ENCODE results near the gene TRPM2.
"Not testable (repeated sequence)": the region's sequence is repeated elsewhere in the genome, so short reads cannot be mapped to it uniquely, and the experiment has no call there.

Gene TRPM2

DNA sequence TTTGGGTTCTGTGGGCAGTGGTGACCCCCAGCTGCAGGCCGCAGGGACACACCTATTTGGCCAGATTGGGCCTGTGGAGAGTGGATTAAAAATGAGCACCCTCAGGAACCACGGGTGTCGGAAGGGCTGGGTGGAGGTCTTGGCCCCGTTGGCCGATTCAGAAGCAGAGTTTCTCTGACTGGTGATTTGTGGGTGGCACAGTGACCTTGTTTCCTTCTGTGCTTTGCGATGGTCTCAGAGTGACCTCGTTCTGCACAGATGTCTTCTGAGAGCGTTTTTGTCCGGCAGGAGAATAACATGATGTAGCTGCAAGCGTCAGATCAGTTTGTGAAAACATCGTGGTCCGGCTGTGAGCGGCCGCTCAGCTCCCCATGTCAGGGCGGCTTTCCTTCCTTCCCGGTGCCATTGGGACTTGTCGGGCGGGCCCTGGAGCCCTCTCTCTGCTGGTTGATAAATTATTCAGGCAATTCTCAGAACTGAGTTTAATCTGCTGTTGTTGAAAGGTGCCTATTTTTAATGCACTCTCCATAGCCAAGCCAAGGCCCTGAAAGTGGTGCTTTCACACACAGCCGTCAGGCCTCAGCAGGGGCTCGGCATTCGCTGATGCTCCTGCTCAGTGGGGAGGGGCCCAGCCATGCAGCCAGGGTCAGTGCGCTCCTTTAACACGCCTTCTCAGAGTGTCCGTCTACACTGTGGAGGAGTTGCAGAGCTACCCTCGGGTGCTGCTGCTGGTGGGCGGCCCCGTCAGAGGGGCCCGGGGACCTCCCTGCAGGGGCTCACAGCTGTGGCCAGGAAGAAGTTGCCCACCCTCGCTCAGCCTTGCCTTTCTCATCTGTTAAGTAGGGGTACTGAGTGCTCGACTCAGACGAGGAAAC lies 26.8 kb downstream of the TRPM2 start:
- intact Hi-C loops (cut with DNase I), result no loop called here
- peak in 13 of 42 donors; percentile 1 to 30 (median 9) for DNase-seq

DNA sequence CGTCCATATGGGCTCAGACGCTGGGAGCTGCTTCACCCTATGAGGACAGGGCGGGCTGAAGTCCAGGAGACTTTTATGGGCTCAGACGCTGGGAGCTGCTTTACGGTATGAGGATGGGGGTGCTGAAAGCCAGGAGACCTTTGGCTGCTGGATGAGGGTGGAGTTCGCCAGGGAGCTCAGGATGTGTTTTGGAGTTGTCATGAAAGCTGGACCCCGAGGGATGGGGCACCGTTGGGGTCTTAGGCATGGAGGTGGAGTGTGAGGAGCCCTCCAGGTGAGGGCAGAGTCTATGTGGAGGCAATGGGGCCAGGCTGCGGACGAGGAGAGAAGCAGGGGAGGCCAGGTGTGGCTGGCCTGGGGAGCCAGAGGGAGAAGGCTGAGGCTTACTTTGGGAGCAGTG lies 27.5 kb downstream of the TRPM2 start:
- DNase-seq, result peak in 8 of 42 donors; percentile 2 to 17 (median 4)
- intact Hi-C loops (cut with DNase I), result no loop called here

DNA sequence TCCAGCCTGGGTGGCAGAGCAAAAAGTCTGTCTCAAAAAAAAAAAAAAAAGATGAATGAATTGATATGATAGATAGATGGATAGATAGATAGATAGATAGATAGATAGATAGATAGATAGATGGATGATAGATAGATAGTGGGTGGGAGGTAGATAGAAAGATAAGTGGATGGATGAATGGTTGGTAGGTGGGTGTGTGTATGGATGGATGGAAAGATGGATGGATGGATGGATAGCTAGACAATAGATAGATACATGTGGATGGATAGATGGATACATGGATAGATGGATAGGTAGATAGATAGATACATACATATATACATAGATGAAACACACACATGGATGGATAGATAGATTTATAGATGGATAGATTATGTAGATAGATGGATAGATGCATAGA lies 28.5 kb downstream of the TRPM2 start:
- no peak for DNase-seq
- intact Hi-C loops (cut with DNase I), result no loop called here

DNA sequence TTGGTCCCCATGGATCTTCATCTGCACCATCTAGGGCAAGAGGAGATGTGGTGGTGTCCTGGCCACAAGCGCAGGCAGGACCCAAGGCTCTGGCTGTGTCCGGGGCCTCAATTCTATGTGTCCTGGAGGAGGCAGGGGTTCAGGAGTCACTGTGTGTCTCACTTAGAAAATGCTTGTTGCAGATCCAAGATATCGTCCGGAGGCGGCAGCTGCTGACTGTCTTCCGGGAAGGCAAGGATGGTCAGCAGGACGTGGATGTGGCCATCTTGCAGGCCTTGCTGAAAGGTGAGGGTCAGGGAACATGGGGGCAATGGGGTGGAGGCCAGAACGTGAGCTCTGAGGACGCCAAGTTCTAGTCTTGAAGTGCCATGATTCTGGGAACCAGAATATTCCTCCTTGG lies 29.1 kb downstream of the TRPM2 start:
- intact Hi-C loops (cut with DNase I), result no loop called here
- DNase-seq, result peak in 7 of 42 donors; percentile 1 to 24 (median 4)

DNA sequence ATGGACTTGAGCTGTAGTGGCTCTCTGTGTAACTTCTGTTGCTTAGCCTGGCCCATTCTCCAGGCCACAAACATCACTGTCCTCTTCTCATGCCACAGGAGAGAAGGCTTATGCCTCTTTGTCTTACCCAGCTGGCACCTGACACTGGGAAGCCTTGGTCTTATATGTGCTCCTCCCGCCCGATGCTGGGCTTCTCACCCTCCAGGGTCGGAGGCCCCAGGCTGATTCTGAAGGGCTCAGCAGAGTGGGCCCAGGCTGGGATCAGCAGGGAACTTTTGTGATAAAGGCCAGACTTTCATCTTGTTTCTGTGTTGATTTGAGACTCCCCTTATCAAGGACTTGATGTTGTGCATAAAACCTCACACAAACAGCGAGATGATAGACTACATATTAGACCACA lies 29.8 kb downstream of the TRPM2 start:
- intact Hi-C loops (cut with DNase I), result no loop called here
- DNase-seq, result peak in 7 of 42 donors; percentile 2 to 18 (median 8)

DNA sequence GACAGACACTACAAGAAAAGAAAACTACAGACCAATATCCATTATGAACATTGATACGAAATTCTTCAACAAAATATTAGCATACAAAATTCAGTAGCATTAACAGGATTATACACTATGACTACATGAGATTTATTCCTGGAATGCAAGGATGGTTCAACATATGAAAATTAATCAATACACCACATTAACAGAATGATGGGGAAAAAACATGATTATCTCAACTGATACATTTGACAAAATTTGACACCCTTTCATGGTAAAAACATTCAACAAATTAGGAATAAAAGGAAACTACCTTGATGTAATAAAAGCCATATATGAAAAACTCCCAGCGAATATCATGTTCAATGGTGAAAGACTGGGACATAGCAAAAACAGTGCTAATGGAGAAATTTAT lies 31.5 kb downstream of the TRPM2 start:
- intact Hi-C loops (cut with DNase I), result no loop called here
- no peak for DNase-seq

DNA sequence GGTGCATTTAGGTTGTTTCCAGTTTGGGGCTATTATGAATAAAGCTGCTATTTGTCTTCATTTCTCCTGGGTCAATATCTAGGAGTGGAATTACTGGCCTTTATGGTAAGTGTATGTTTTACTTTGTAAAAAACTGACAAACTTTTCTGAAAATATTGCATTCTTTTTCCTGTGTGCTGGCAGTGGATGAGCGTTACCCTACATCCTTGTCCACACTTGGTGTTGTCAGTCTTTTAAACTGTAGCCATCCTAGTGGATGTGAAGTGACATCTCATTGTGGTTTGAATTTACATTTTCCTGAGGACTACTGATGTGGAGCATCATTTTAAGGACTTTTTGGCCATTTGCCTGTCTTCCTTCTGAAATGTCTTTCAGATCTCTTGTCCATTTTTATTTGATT lies 35.9 kb downstream of the TRPM2 start:
- DNase-seq, result peak in 2 of 42 donors; percentile 2 to 3
- intact Hi-C loops (cut with DNase I), result no loop called here

DNA sequence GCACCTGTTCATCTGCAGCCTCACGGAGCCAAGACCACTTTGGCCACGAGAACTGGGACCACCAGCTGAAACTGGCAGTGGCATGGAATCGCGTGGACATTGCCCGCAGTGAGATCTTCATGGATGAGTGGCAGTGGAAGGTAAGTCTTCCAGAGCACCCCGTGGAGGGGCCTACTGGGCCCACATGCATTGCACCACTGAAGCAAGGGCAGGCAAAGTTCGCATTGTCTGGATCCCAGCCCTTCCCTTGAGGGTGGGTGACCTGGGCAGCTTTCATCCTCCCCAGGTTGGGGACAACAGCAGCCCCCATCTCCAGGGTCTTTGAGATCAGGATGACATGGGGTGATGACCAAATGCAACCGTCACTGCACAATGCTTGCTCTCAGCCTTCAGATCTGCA lies 37.5 kb downstream of the TRPM2 start:
- intact Hi-C loops (cut with DNase I), result no loop called here
- DNase-seq, result peak in 3 of 42 donors; percentile 4 to 26 (median 8)

DNA sequence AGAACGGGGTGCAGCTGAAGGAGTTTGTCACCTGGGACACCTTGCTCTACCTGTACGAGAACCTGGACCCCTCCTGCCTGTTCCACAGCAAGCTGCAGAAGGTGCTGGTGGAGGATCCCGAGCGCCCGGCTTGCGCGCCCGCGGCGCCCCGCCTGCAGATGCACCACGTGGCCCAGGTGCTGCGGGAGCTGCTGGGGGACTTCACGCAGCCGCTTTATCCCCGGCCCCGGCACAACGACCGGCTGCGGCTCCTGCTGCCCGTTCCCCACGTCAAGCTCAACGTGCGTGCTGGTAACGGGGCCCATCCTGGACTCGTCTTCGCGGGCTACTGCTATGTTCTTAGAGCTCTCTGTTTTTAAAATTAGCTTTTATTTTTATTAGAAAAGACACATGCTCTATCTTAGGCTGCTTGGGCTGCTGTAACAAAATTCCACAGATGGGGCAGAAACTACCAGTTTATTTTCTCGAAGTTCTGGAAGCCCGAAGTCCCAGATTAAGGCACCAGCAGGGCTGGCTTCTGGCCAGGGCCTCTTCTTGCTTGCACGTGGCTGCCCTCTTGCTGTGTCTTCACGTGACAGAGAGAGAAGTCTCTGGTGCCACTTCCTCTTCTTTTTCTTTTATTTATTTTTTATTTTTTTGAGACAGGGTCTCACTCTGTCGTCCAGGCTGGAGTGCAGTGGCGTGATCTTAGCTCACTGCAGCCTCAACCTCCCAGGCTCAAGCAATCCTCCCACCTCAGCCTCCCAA lies 38.1 kb downstream of the TRPM2 start:
- peak in 7 of 42 donors; percentile 15 to 45 (median 34) for DNase-seq

DNA sequence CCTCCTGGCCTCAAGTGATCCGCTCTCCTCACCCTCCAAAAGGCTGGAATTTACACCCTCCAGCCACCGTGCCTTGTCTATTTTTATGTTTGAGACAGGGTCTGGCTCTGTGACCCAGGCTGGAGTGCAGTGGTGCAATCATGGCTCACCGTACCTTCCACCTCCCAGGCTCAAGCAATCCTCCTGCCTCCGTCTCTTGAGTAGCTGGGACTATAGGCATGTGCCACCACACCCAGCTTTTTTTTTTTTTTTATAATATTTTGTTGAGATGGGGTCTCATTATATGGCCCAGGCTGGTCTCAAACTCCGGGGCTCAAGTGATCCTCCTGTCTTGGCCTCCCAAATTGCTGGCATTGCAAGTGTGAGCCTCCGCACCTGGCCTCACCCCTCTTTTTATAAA lies 38.8 kb downstream of the TRPM2 start:
- intact Hi-C loops (cut with DNase I), result no loop called here
- peak in 5 of 42 donors; percentile 3 to 10 (median 7) for DNase-seq

More for the DNA sequence above, 38.1 kb downstream of the TRPM2 start:
- intact Hi-C loops (cut with DNase I), result no loop called here

DNA sequence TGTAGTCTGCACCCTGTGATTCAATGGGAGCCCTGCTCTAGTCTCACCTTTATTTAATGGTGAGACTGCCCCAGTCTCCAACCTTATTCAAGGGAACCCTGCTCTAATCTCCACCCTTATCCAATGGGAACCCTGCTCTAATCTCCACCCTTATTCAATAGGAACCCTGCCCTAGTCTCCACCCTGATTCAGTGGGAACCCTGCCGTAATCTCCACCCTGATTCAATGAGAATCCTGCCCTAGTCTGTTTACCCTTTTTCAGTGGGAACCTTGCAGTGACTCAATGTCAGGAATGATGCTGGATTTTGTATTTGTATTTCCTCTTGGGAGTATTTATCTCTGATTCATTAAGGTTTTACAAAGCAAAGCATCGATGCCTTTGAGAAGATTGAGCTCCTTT lies 39.5 kb downstream of the TRPM2 start:
- intact Hi-C loops (cut with DNase I), result no loop called here
- peak in 1 of 42 donors; percentile 3 for DNase-seq

DNA sequence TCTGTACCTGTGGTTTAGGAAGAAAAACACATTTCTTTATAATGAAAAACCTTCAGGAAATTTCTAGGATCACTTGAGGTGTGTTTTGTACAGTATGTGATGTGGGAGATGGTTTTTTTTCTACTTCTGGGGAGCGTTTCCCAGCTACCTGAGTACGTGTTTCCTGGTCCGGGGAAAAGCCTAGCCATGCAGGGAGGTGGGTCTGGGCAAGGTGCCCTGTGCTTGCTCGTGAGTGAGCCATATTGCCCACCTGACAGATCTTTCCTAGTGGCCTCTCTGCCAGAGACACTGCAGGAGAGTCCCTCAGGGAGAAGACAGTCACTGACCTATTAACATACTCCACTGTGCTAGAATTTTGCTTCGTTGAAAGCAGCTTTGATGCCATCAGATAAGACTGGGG lies 41.3 kb downstream of the TRPM2 start:
- intact Hi-C loops (cut with DNase I), result no loop called here
- DNase-seq, result peak in 2 of 42 donors; percentile 0 to 4

DNA sequence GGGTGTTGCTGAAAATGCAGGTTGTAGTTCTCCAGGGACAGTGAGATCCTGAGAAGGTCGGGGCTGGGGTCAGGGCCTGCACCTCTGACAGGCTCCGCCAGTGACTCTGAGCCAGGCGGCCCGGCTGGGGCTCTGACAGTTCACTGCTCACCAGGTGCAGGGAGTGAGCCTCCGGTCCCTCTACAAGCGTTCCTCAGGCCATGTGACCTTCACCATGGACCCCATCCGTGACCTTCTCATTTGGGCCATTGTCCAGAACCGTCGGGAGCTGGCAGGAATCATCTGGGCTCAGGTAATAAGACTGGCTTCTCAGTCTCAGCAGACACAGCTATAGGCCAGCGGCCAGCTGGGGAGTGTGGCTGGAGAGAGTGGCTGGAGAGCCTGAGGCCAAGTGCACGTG lies 41.8 kb downstream of the TRPM2 start:
- intact Hi-C loops (cut with DNase I), result no loop called here
- DNase-seq, result peak in 4 of 42 donors; percentile 8 to 28 (median 10)

DNA sequence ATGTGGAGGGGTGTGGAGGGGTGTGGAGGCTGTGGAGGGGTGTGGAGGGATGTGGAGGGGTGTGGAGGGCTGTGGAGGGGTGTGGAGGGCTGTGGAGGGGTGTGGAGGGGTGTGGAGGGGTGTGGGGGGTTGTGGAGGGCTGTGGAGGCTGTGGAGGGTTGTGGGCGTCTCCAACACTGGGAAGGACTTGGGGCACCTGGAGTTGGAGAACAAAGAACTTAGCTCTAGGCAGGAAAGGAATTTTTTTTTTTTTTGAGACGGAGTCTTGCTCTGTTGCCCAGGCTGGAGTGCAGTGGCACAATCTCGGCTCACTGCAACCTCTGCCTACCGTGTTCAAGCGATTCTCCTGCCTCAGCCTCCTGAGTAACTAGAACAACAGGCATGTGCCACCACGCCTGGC lies 43.4 kb downstream of the TRPM2 start:
- intact Hi-C loops (cut with DNase I), result not testable (repeated sequence)
- DNase-seq, result peak in 2 of 42 donors; percentile 1 to 5

DNA sequence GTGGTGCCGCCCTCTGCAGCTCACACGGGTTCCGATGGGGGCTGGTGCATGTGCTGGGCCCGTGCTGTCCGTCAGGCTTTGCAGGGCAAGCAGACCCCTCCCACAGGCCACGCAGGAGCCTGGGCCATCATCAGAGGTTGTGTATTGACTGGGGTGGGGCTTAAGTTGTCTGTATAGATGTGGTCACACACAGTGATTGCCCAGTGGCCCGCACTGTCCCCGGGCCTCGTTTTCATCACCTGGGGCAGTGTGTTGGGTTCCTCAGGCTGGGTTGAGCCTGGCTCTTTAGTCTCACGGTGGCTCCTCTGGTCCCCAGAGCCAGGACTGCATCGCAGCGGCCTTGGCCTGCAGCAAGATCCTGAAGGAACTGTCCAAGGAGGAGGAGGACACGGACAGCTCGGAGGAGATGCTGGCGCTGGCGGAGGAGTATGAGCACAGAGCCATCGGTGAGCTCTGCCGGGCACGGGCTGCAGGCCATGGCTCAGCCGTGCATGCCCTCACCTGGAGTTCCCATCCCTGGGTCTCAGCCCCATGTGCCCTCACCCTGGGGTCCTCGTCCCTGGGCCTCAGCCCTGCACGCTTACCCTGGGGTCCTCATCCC lies 44.1 kb downstream of the TRPM2 start:
- peak in 9 of 42 donors; percentile 3 to 38 (median 16) for DNase-seq
- intact Hi-C loops (cut with DNase I), result no loop called here

DNA sequence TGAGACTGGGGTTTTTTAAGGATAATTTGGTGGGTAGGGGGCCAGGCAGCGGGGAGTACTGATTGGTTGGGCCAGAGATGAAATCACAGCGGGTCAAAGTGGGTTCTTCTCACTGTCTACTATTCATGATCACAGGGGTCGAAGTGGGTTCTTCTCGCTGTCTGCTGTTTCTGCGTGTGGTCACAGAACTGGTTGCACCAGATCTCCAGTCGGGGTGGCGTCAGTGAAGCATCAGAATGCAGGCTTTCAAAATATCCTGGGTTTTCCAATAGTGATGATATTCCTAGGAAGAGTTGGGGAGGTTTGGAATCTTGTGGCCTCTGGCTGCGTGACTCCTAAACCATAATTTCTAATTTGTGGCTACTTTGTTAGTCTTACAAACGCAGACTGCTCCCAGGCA lies 45.1 kb downstream of the TRPM2 start:
- peak in 5 of 42 donors; percentile 1 to 14 (median 6) for DNase-seq

DNA sequence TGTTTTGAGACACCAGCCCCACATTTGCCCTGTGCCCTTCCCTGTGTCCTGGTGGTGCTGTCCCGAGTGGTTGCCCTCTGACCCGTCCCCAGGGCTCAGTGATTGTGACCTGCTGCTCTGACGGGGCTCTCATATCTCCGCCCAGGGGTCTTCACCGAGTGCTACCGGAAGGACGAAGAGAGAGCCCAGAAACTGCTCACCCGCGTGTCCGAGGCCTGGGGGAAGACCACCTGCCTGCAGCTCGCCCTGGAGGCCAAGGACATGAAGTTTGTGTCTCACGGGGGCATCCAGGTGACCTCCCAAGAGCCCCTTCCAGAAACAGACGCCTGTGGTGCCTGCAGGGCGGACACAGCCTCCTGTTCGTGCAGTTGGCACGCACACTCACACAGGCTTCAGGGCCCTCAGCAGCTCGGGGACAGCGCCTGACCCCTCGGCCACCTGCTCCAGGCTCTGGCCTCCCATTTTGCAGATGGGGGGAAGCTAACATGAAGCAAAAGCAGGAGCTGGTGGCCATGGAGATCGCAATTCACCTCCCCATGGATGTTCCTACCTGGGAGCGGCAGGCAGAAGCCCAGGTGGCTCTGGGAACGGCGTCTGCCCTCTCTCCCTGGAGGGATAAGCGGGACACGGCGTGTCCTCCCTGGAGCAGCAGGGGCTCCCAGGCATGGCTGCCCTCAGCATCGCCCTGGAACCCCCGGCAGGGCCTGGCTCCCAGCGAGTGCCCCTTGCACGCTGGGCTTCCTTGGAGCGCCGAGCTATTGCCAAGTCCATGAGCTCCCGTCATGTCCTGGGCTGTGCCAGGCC lies 45.9 kb downstream of the TRPM2 start:
- DNase-seq, result peak in 8 of 42 donors; percentile 7 to 22 (median 12)
- intact Hi-C loops (cut with DNase I), result no loop called here

More for the DNA sequence above, 45.1 kb downstream of the TRPM2 start:
- intact Hi-C loops (cut with DNase I), result no loop called here

DNA sequence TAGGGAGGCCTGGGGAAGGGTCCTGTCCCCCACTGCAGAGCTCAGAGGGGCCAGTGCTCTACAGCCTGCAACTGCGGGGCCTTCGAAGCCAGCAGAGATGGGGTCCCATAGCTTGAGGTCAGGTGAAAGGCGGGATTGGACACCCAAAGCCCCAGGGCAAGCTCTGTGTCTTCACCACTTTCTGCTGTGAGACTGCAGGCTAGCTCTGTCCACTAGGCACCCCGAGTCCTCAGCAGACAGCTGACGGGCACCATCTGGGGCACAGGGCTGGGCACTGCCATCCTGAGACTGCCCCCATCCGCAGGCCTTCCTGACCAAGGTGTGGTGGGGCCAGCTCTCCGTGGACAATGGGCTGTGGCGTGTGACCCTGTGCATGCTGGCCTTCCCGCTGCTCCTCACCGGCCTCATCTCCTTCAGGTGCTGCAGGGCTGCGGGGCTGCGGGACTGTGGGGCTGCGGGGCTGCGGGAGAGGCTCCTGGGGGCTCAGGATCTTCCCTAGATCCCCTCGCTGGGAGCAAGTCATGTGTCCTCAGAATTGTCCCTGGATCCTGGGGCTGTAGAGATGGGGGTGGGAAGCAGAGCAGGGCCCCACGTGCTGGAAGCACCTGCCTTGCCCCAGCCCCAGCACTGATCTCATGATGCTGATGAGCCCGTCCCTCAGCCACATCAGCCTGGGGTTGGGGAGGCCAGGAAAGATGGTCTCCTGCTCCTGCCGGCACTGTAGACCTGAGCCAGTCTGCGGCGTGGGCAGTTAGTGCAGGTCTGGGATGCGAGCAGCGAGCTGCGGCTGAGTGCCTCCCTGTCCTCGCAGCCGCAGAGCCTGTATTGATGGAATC lies 46.8 kb downstream of the TRPM2 start:
- intact Hi-C loops (cut with DNase I), result no loop called here

More for the DNA sequence above, 46.8 kb downstream of the TRPM2 start:
- DNase-seq, result peak in 8 of 42 donors; percentile 5 to 33 (median 16)

Data from head of caudate nucleus (tissue), 42 donors.